IMR-90 (cell line): ENCODE measurements around the gene ING5. TPM values are rescaled to one million over a fixed set of nuclear protein-coding genes. Genes with fewer than 3 reads are reported as not detected.

Source experiments
- ATAC-seq: fragments of 200-7000 bp; cut with Tn5 transposase; 2 replicates; pipeline ENCODE4 v1.9.1; 2020; ENCODE audit warnings: low read depth, mild to moderate bottlenecking, moderate library complexity
- BruUV-seq: library from RNA; stranded (reverse); fragments of 400-500 nt; replicated peaks from 2 replicates; lab custom pipeline; 2021; lab: Mats Ljungman, UMichigan
- CTCF ChIA-PET: fragments of 300-600 bp; formaldehyde crosslinking; extraction: SDS; loops from one replicate; lab custom pipeline; 2021; ENCODE audit warnings: antibody characterized with exemption; lab: Yijun Ruan, JAX
- POLR2A ChIA-PET: fragments of 300-600 bp; sonication (Branson Sonifier 250); formaldehyde crosslinking; loops from one replicate; lab custom pipeline; 2022; ENCODE audit warnings: antibody characterized with exemption; ENCODE audit not compliant: unreplicated experiment; lab: Charles Lee
- DNase-seq: peaks from one replicate; pipeline ENCODE4 v3.0.0; 2013
- H2AFZ ChIP-seq: replicated peaks from 2 replicates; pipeline ENCODE3; 2013; ENCODE audit warnings: low read length, mild to moderate bottlenecking; ENCODE audit not compliant: poor library complexity
- H2AK5ac ChIP-seq: 2 replicates; pipeline ENCODE4 v1.6.1; 2013; ENCODE audit warnings: low read depth, low read length, inconsistent platforms
- H2AK9ac ChIP-seq: replicated peaks from 2 replicates; pipeline ENCODE3; 2013; ENCODE audit warnings: mild to moderate bottlenecking, low read depth, low read length, moderate library complexity; ENCODE audit not compliant: poor library complexity
- H2BK120ac ChIP-seq: 2 replicates; pipeline ENCODE4 v1.6.1; 2013; ENCODE audit warnings: low read depth, low read length, inconsistent platforms
- H2BK15ac ChIP-seq: 3 replicates; pipeline ENCODE4 v1.6.1; 2013; ENCODE audit warnings: low read depth, low read length, inconsistent platforms
- H2BK20ac ChIP-seq: 2 replicates; pipeline ENCODE4 v1.6.1; 2013; ENCODE audit warnings: low read depth, mild to moderate bottlenecking, inconsistent platforms, low read length, moderate library complexity
- H2BK5ac ChIP-seq: 2 replicates; pipeline ENCODE4 v1.6.1; 2013; ENCODE audit warnings: mild to moderate bottlenecking, low read depth, low read length, inconsistent platforms; ENCODE audit not compliant: poor library complexity, severe bottlenecking
- H3K14ac ChIP-seq: replicated peaks from 2 replicates; pipeline ENCODE4 v1.6.1; 2013; ENCODE audit warnings: low read depth, low read length, inconsistent platforms
- H3K18ac ChIP-seq: 2 replicates; pipeline ENCODE4 v1.6.1; 2013; ENCODE audit warnings: low read depth, low read length, control low read depth
- H3K23ac ChIP-seq: 2 replicates; pipeline ENCODE4 v1.6.1; 2013; ENCODE audit warnings: low read depth, low read length, inconsistent platforms
- H3K27ac ChIP-seq: 2 replicates; pipeline ENCODE4 v1.5.1; 2013; ENCODE audit warnings: mild to moderate bottlenecking, control low read depth, low read length; ENCODE audit not compliant: insufficient read depth
- H3K27me3 ChIP-seq: 2 replicates; pipeline ENCODE4 v1.6.1; 2013; ENCODE audit warnings: low read length; ENCODE audit not compliant: control insufficient read depth, insufficient read depth
- H3K36me3 ChIP-seq: 2 replicates; pipeline ENCODE4 v1.6.1; 2013; ENCODE audit warnings: low read length, mixed read lengths; ENCODE audit not compliant: control insufficient read depth, insufficient read depth
- H3K4ac ChIP-seq: 2 replicates; pipeline ENCODE4 v1.6.1; 2013; ENCODE audit warnings: low read depth, low read length, inconsistent platforms
- H3K4me1 ChIP-seq: 2 replicates; pipeline ENCODE4 v1.6.1; 2013; ENCODE audit warnings: low read length, mixed read lengths; ENCODE audit not compliant: control insufficient read depth, insufficient read depth
- H3K4me2 ChIP-seq: 2 replicates; pipeline ENCODE4 v1.6.1; 2013; ENCODE audit warnings: low read depth, mild to moderate bottlenecking, control low read depth, low read length, moderate library complexity
- H3K4me3 ChIP-seq: 2 replicates; pipeline ENCODE4 v1.5.1; 2013; ENCODE audit warnings: low read depth, mild to moderate bottlenecking, control low read depth, low read length, moderate library complexity; ENCODE audit not compliant: insufficient read depth
- H3K56ac ChIP-seq: 2 replicates; pipeline ENCODE4 v1.6.1; 2013; ENCODE audit warnings: low read length, inconsistent platforms; ENCODE audit not compliant: insufficient read depth; ENCODE audit errors: extremely low read depth
- H3K79me1 ChIP-seq, 2 experiments: 2 replicates each; pipeline ENCODE4 v1.6.1; 2013; ENCODE audit warnings: low read length in 2 of 2, inconsistent platforms in 1 of 2, low read depth in 1 of 2
- H3K9ac ChIP-seq: 2 replicates; pipeline ENCODE4 v1.6.1; 2013; ENCODE audit warnings: low read depth, low read length, control low read depth
- H3K9me1 ChIP-seq: 2 replicates; pipeline ENCODE4 v1.6.1; 2013; ENCODE audit warnings: low read length, inconsistent platforms; ENCODE audit not compliant: insufficient read depth
- H3K9me3 ChIP-seq: 2 replicates; pipeline ENCODE4 v1.6.1; 2013; ENCODE audit warnings: low read length; ENCODE audit not compliant: control insufficient read depth, insufficient read depth
- H4K20me1 ChIP-seq: 2 replicates; pipeline ENCODE4 v1.6.1; 2013; ENCODE audit warnings: low read length, inconsistent platforms; ENCODE audit not compliant: insufficient read depth
- H4K5ac ChIP-seq: 2 replicates; pipeline ENCODE4 v1.6.1; 2013; ENCODE audit warnings: mild to moderate bottlenecking, low read depth, low read length, control low read depth
- H4K8ac ChIP-seq, 2 experiments: 2 replicates each; pipeline ENCODE4 v1.6.1; 2013; ENCODE audit warnings: low read depth in 2 of 2, low read length in 2 of 2, control low read depth in 1 of 2, inconsistent platforms in 1 of 2
- H4K91ac ChIP-seq: 2 replicates; pipeline ENCODE4 v1.6.1; 2013; ENCODE audit warnings: low read depth, low read length, inconsistent platforms; ENCODE audit not compliant: insufficient read depth
- BHLHE40 ChIP-seq: fragments of 150-350 bp; IDR thresholded peaks from 2 replicates; pipeline ENCODE4 v1.6.1; 2016; ENCODE audit warnings: mild to moderate bottlenecking, low read depth, low read length
- CEBPB ChIP-seq: IDR thresholded peaks from 2 replicates; pipeline ENCODE4 v1.6.1; 2012; ENCODE audit warnings: low read depth, low read length, improper control_type of control experiment
- CHD1 ChIP-seq: IDR thresholded peaks from 2 replicates; pipeline ENCODE4 v1.6.1; 2012; ENCODE audit warnings: low read depth, low read length, improper control_type of control experiment
- CTCF ChIP-seq: conservative IDR thresholded peaks from 2 replicates; pipeline ENCODE4 v1.5.1; 2012; ENCODE audit warnings: mild to moderate bottlenecking, low read depth, low read length, improper control_type of control experiment
- MAFK ChIP-seq: IDR thresholded peaks from 2 replicates; pipeline ENCODE4 v1.6.1; 2012; ENCODE audit warnings: low read depth, low read length, improper control_type of control experiment
- MAZ ChIP-seq: IDR thresholded peaks from 2 replicates; pipeline ENCODE4 v1.6.1; 2012; ENCODE audit warnings: low read depth, mild to moderate bottlenecking, low read length, improper control_type of control experiment, moderate library complexity, borderline replicate concordance
- MXI1 ChIP-seq: IDR thresholded peaks from 2 replicates; pipeline ENCODE4 v1.6.1; 2012; ENCODE audit warnings: low read depth, mild to moderate bottlenecking, low read length, moderate library complexity, borderline replicate concordance
- NFE2L2 ChIP-seq: fragments of 150-350 bp; IDR thresholded peaks from 2 replicates; pipeline ENCODE4 v1.6.1; 2016; ENCODE audit warnings: low read depth, mild to moderate bottlenecking, low read length
- POLR2A ChIP-seq: IDR thresholded peaks from 2 replicates; pipeline ENCODE4 v1.6.1; 2012; ENCODE audit warnings: mild to moderate bottlenecking, low read depth, low read length
- RAD21 ChIP-seq: IDR thresholded peaks from 2 replicates; pipeline ENCODE4 v1.6.1; 2012; ENCODE audit warnings: low read length, improper control_type of control experiment
- RCOR1 ChIP-seq: IDR thresholded peaks from 2 replicates; pipeline ENCODE4 v1.6.1; 2012; ENCODE audit warnings: mild to moderate bottlenecking, low read length, improper control_type of control experiment; ENCODE audit not compliant: insufficient replicate concordance
- RFX5 ChIP-seq: IDR thresholded peaks from 2 replicates; pipeline ENCODE4 v1.8.0; 2012; ENCODE audit warnings: low read depth, mild to moderate bottlenecking, low read length, moderate library complexity
- SMC3 ChIP-seq: fragments of 150-350 bp; IDR thresholded peaks from 2 replicates; pipeline ENCODE4 v1.6.1; 2016; ENCODE audit warnings: low read depth, mild to moderate bottlenecking, antibody characterized with exemption, low read length, moderate library complexity
- USF2 ChIP-seq: fragments of 150-350 bp; IDR thresholded peaks from 2 replicates; pipeline ENCODE4 v1.6.1; 2017; ENCODE audit warnings: mild to moderate bottlenecking, antibody characterized with exemption, low read length, low read depth
- WGBS, 2 experiments: methylation state at CpG; one replicate each; pipeline versions ENCODE4 v1.1.5 to v1.1.7; 2013; ENCODE audit warnings: missing lambda C conversion rate in 2 of 2; ENCODE audit not compliant: insufficient read length in 1 of 2; ENCODE audit errors: extremely low coverage in 2 of 2; 5-methylcytosine and 5-hydroxymethylcytosine counted together
- dilution Hi-C: fragments of 300-500 bp; cut with HindIII; formaldehyde crosslinking; loops from one replicate; pipeline ENCODE4 v1.14.3; 2018; ENCODE audit warnings: low sequenced_read_pairs; ENCODE audit not compliant: unreplicated experiment
- in situ Hi-C: fragments of 300-500 bp; cut with MboI; formaldehyde crosslinking; loops from 3 replicates; pipeline ENCODE4 v1.14.3; 2019; ENCODE audit warnings: low sequenced_read_pairs, inconsistent platforms, mixed read lengths
- intact Hi-C: fragments of 100-400 bp; cut with micrococcal nuclease; formaldehyde crosslinking; loops from 2 replicates; pipeline ENCODE4 v1.10.0; 2022
- polyA plus RNA-seq, 3 experiments: library from polyadenylated mRNA; depleted of rRNA; stranded (reverse); fragments of >200 nt; gene quantifications; 2 replicates each; pipeline ENCODE4 v1.2.3, GENCODE V29; 2012; ENCODE audit warnings: low replicate concordance in 1 of 3
- total RNA-seq: library from RNA; depleted of rRNA; stranded (reverse); fragments of >200 nt; gene quantifications from 2 replicates; pipeline ENCODE4 v1.2.3, GENCODE V29; 2012

Gene ING5
- total and polyA plus RNA-seq, 2 of the 4 experiments (the other 2 are of a cell fraction) = 36.1 to 38.9 TPM

- H2AFZ ChIP-seq = peak overlapping the region; percentile 69
- ChIA-PET POLR2A (no interaction called here), CTCF (no interaction called here)
- no peak overlapping the region for H2AK5ac ChIP-seq
- H3K4ac ChIP-seq = no peak overlapping the region
- WGBS, 2 experiments = 63% methylated on average over 21 of the region's 40 CpGs; no CpG with 5 or more reads in 1 of the 2 experiments
- H3K79me1 ChIP-seq = no peaks in the 10 kb centered on the region
- no peaks in the 10 kb centered on the region; the same call in 1 of the 2 replicates for H3K27me3 ChIP-seq
- H3K36me3 ChIP-seq = no peaks in the 10 kb centered on the region
- H2BK15ac ChIP-seq = no peak overlapping the region
- H4K91ac ChIP-seq = no peak overlapping the region
- TF ChIP-seq POLR2A (no peak), NFE2L2 (no peak), SMC3 (no peak), CTCF (no peak), MAZ (peak; percentile 46; the same call in 1 of the 2 replicates), USF2 (no peak), MAFK (no peak), BHLHE40 (peak; percentile 31; the same call in 1 of the 2 replicates), RCOR1 (no peak), RAD21 (no peak), RFX5 (no peak), MXI1 (no peak), CHD1 (no peak), CEBPB (no peak)
- ATAC-seq (peak; percentile 75), DNase-seq (peak; percentile 79)
- H3K18ac ChIP-seq = no peak overlapping the region
- no peak overlapping the region; the same call in 1 of the 2 replicates for H3K4me2 ChIP-seq
- no peaks in the 10 kb centered on the region for H3K9me1 ChIP-seq
- H2BK120ac ChIP-seq = no peak overlapping the region
- H3K9me3 ChIP-seq = no peaks in the 10 kb centered on the region
- no TSS peak for BruUV-seq
- no peak overlapping the region for H3K27ac ChIP-seq
- in situ Hi-C loops (no loop called here), dilution Hi-C loops (no loop called here), intact Hi-C loops (no loop called here)
- H2AK9ac ChIP-seq = peak overlapping the region; percentile 82
- peaks cover 12% of the 10 kb centered on the region for H3K4me1 ChIP-seq
- H2BK5ac ChIP-seq = no peak overlapping the region
- H3K23ac ChIP-seq = no peak overlapping the region
- no peaks in the 10 kb centered on the region; the same call in 1 of the 2 replicates for H4K20me1 ChIP-seq
- H3K4me3 ChIP-seq = no peak overlapping the region
- no peak overlapping the region for H3K14ac ChIP-seq
- no peak overlapping the region for H4K8ac ChIP-seq
- no peak overlapping the region for H3K9ac ChIP-seq
- H3K56ac ChIP-seq = no peak overlapping the region
- H2BK20ac ChIP-seq = no peak overlapping the region
- H4K5ac ChIP-seq = no peak overlapping the region
Measured at GRCh38 chr2:241774419-241775222, 72.8 kb downstream of the ING5 start.
